ENCODE results near the gene TNFRSF1A.

Gene TNFRSF1A

GRCh38 chr12:6322352-6322751 is 19.5 kb downstream of the TNFRSF1A start:
- no peak for DNase-seq

GRCh38 chr12:6321905-6322304 is 20.0 kb downstream of the TNFRSF1A start:
- no peak for DNase-seq

GRCh38 chr12:6319446-6319845 is 22.4 kb downstream of the TNFRSF1A start:
- DNase-seq: no peak

- no peak for DNase-seq
These were observed 23.4 kb downstream of the TNFRSF1A start for GRCh38 chr12:6318440-6318879.

GRCh38 chr12:6317693-6318439 is 24.0 kb downstream of the TNFRSF1A start:
- DNase-seq: no peak

GRCh38 chr12:6316921-6317692 is 24.8 kb downstream of the TNFRSF1A start:
- no peak for DNase-seq

GRCh38 chr12:6315704-6316597 is 25.9 kb downstream of the TNFRSF1A start:
- no peak for DNase-seq

GRCh38 chr12:6315184-6315583 is 26.7 kb downstream of the TNFRSF1A start:
- DNase-seq: no peak

- DNase-seq: no peak
These were observed 27.1 kb downstream of the TNFRSF1A start for GRCh38 chr12:6314776-6315175.

GRCh38 chr12:6313326-6313940 is 28.4 kb downstream of the TNFRSF1A start:
- no peak for DNase-seq

- DNase-seq: peak; percentile 36 to 80
These were observed 29.1 kb downstream of the TNFRSF1A start for GRCh38 chr12:6312529-6313325.

GRCh38 chr12:6311822-6312528 is 29.9 kb downstream of the TNFRSF1A start:
- DNase-seq: no peak

- DNase-seq: peak in 1 of 2 experiments; percentile 76
These were observed 30.9 kb downstream of the TNFRSF1A start for GRCh38 chr12:6310771-6311610.

GRCh38 chr12:6307529-6307928 is 34.3 kb downstream of the TNFRSF1A start:
- DNase-seq: no peak

GRCh38 chr12:6306599-6307220 is 35.2 kb downstream of the TNFRSF1A start:
- DNase-seq: no peak

GRCh38 chr12:6306151-6306550 is 35.7 kb downstream of the TNFRSF1A start:
- no peak for DNase-seq

GRCh38 chr12:6303071-6303470 is 38.8 kb downstream of the TNFRSF1A start:
- DNase-seq: no peak

GRCh38 chr12:6302621-6303020 is 39.3 kb downstream of the TNFRSF1A start:
- DNase-seq: no peak

- DNase-seq: no peak
These were observed 40.2 kb downstream of the TNFRSF1A start for GRCh38 chr12:6301721-6302120.

GRCh38 chr12:6297170-6297569 is 44.7 kb downstream of the TNFRSF1A start:
- no peak for DNase-seq

All from NCI-H526 (cell line).